NB4 (cell line): ENCODE results near the gene IQGAP1.

ENCODE experiments used
- DNase-seq: peaks from one replicate; pipeline ENCODE4 v3.0.0; 2010; ENCODE audit warnings: low read depth
- H3K4me3 ChIP-seq: one replicate; pipeline ENCODE4 v1.5.1; 2011; ENCODE audit warnings: mild to moderate bottlenecking, low read depth, low read length, moderate library complexity
- CTCF ChIP-seq: IDR thresholded peaks from one replicate; pipeline ENCODE4 v1.5.1; 2012; ENCODE audit warnings: low read depth, low read length
- MAX ChIP-seq: IDR thresholded peaks from 2 replicates; pipeline ENCODE4 v1.6.1; 2011; ENCODE audit warnings: low read depth, low read length
- MYC ChIP-seq: IDR thresholded peaks from 2 replicates; pipeline ENCODE4 v1.6.1; 2011; ENCODE audit warnings: low read depth, low read length
- POLR2A ChIP-seq: IDR thresholded peaks from 2 replicates; pipeline ENCODE4 v1.6.1; 2011; ENCODE audit warnings: mild to moderate bottlenecking; ENCODE audit not compliant: insufficient read length; ENCODE audit errors: extremely low read depth

The IQGAP1 gene

GRCh38 chr15:90420451-90420850, 32.4 kb downstream of the IQGAP1 start:
- DNase-seq: no peak
- no peak for TF ChIP-seq MAX
- no peak for TF ChIP-seq MYC
- TF ChIP-seq CTCF: no peak
- no peak for TF ChIP-seq POLR2A
- H3K4me3 ChIP-seq: no peak overlapping the region

- no peak for DNase-seq
- H3K4me3 ChIP-seq: no peak overlapping the region
- TF ChIP-seq MAX: no peak
- no peak for TF ChIP-seq CTCF
- no peak for TF ChIP-seq MYC
These were observed 33.5 kb downstream of the IQGAP1 start for GRCh38 chr15:90421527-90421926.

GRCh38 chr15:90422043-90422442, 34.0 kb downstream of the IQGAP1 start:
- H3K4me3 ChIP-seq: no peak overlapping the region
- TF ChIP-seq POLR2A (no peak), CTCF (no peak), MYC (no peak), MAX (no peak)
- no peak for DNase-seq

GRCh38 chr15:90422936-90423335, 34.9 kb downstream of the IQGAP1 start:
- DNase-seq: no peak
- TF ChIP-seq POLR2A (no peak), MAX (no peak), MYC (no peak), CTCF (no peak)
- H3K4me3 ChIP-seq: no peak overlapping the region

GRCh38 chr15:90423801-90424319, 35.8 kb downstream of the IQGAP1 start:
- TF ChIP-seq POLR2A (no peak), MYC (no peak), MAX (no peak), CTCF (no peak)
- H3K4me3 ChIP-seq: no peak overlapping the region
- DNase-seq: no peak

- H3K4me3 ChIP-seq: no peak overlapping the region
- DNase-seq: no peak
- TF ChIP-seq MAX (no peak), MYC (no peak), CTCF (no peak), POLR2A (no peak)
These were observed 37.8 kb downstream of the IQGAP1 start for GRCh38 chr15:90425726-90426346.
